HG03432 (cell line): Measurements from ENCODE around the gene ULBP1.
"Not testable (repeated sequence)": the region's sequence is repeated elsewhere in the genome, so short reads cannot be mapped to it uniquely, and the experiment has no call there.

ENCODE experiments used
- ATAC-seq: cut with Tn5 transposase; IDR thresholded peaks from one replicate; pipeline ENCODE4 v1.9.1; 2021; ENCODE audit warnings: mild to moderate bottlenecking, moderate library complexity; ENCODE audit not compliant: unreplicated experiment

Gene ULBP1

GRCh38 chr6:150003599-150003998 is 39.9 kb downstream of the ULBP1 start:
- ATAC-seq: not testable (repeated sequence)

DNA sequence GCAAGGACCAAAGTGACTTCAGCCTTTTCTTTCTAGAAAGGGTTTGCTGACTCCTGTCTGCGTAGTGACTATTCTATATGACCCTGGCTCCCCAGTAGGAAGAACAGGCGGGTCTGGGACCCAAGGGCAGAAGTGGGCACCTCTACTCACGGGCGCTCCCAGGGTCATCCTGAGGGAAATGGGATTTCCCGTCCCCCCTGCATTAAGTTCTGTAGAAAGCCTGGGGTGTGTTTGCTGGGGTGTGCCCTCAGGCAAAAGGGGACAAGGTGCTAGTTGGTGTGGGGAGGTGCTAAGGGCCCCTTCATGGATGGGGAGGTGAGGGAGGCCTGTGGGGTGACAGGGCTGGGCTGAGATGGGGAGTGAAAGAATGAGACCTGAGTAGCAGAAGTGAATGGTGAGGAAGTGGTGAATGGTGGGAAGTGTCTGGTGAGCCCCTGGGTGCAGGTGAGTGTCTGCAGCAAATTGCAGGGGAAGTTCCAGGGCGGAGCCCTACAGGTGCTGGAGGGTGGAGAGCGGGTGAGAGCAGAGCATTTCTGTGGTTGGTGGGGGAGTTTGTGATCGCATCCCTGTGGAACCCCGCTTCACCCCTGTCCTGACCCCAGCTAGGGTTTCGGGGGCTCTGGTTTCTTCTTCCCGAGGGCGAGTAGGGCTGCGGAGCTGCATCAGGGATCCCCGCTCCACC is 40.5 kb downstream of the ULBP1 start:
- peak; percentile 14 for ATAC-seq

DNA sequence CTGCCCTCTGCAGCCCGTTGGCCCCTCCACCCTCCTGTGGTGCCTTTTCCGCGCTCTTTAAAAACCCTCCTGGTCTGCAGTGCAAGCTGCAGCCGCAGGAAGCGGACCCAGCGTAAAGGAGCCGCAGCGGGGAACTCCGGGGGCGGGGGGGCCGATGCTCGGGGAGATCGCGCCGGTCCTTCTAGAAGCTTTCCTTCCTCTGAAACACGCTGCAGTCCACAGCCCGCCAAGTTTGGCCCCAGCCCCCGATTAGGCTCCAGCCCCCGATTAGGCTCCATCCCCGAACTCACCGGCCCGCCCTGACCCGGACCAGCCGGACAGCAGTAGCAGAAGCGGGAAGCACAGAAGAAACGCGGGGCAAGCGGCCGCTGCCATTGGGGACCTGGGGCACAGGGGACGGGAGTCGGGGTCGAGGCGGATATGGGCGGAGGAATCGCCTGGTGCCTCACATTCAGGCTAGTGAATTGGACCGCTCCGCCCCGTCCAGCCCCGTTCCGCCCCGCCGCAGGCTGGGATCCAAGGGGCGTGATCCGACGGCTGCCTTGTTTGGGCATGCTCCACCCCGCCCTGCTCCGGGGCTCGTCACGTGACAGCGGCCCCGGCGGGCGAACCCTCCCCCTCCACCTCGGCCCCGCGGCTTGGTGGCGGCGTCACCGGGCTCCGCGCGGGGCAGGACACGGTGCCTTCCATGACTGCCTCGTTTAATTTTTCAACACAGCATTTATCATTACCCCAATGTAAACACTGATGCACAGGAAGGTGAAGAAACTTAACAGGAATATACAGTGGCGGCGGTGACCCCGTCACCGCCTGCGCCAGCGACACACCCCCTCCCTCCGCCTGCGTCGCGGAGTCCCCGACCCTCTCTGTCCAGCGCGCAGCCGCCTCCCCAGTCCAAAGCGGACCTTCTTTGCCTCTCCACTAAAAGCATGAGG is 41.3 kb downstream of the ULBP1 start:
- ATAC-seq: peak; percentile 67

DNA sequence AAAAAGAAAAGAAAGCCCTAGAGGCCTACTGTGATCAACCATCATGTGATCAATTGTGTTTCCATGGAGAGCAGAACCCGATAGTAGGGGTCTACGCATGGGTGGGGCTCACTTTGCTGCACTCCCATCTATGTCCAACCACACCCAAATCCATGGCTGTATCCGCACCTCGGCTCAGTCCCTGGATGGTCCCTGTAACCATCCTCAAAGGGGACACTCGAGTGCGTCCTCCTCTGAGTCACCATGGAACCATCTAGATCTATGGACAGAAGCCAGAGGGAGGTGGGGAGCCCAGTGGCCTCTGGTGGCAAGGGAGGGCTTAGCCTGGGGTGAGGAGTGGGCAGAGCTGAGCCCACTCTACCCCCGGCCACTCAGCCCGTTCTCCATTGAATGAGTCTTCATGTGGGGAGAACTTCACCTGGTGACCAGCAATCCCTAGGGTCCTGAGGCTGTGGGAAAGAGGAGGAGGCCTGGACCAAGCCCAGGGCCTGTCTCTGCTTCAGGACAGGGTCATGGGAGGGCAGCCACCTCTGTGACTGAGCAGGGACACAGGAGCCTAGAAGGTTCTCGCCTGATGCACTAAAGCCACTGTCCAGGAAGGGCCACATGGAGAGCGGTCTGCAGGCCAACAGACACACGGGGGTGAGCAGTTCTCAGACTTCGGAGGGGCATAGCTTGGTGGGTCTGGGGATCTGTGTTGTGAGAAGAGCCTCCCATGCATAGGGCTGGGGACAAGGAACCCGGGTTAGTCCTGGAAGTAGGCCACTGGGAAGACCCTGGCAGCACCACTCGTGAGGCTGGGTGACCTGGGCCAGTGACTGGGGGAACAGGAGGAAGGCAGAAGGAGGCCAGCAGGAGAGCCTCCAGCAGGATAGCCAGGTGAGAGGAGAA is 42.3 kb downstream of the ULBP1 start:
- ATAC-seq: no peak

GRCh38 chr6:150006961-150007464 is 43.3 kb downstream of the ULBP1 start:
- no peak for ATAC-seq

GRCh38 chr6:150008588-150008987 is 44.8 kb downstream of the ULBP1 start:
- no peak for ATAC-seq

GRCh38 chr6:150012846-150013784 is 49.4 kb downstream of the ULBP1 start:
- ATAC-seq: not testable (repeated sequence)

- ATAC-seq: not testable (repeated sequence)
Measured at GRCh38 chr6:150013785-150014622, 50.3 kb downstream of the ULBP1 start.

GRCh38 chr6:150014623-150015280 is 51.0 kb downstream of the ULBP1 start:
- not testable (repeated sequence) for ATAC-seq

GRCh38 chr6:150015281-150016001 is 51.7 kb downstream of the ULBP1 start:
- ATAC-seq: not testable (repeated sequence)

DNA sequence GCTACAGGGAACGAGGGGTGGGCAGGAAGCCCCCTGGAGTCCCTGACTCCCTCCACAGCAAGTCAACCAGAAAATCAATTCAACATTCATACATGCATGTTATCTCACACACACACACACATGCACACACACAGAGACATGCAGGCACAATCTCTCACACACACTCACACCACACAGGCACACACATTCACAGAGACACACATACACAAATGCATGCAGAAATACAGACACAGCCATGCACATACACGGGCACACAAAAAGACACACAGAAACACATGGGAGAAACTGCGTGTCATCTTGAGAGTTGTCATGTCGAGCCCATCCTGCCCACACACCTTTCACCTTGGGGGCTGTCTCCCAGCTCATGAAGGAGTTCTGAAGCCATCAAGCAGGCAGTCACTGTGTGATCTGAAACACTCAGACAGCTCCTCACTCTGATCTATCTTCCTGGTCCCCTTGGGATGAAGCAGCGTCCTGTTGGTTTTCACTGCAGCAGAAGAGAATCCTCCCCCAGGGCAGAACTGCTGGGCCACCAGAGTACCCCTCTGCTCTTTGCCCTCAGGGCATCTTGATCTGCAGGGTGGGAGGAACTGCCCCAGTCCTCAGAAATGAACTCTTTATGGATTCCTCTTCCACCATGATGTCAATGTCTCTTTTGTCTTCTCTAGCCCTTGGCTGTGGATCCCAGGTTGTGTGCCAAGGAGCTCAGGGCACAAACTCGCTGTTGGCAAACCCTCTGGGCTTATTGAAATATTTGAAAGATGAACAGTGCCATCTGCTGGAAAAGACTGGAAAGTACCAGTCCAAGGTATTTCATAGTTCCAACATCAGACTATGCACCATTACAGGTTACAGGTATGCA is 52.8 kb downstream of the ULBP1 start:
- ATAC-seq: peak; percentile 71

GRCh38 chr6:150017186-150017521 is 53.4 kb downstream of the ULBP1 start:
- ATAC-seq: not testable (repeated sequence)

GRCh38 chr6:150018846-150019580 is 55.3 kb downstream of the ULBP1 start:
- ATAC-seq: no peak

DNA sequence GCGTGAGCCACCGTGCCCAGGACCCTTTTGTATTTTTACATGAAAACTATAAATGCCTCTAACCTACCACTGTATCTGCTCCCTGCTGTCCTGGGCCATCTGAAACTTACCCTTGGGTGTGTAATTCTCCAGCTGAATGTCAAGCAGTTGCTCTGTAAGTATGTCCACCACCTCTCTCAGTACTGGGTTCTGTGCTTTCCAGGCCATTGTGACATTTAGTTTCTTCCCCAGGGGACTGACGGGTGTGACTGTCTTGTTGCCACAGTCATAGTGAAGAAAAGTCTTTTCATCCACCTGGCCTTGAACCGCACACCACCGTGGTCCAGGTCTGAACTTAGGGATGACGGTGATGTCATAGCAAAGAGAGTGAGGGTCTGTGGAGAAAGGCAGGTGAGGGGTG is 58.1 kb downstream of the ULBP1 start:
- not testable (repeated sequence) for ATAC-seq
